ES-I3 (cell line): ENCODE measurements around the gene TMEM270.

Experiments used
- H3K36me3 ChIP-seq: 2 replicates; pipeline ENCODE4 v1.6.1; 2013; ENCODE audit warnings: mild to moderate bottlenecking, low read length, control low read depth, moderate library complexity; ENCODE audit not compliant: insufficient read depth
- H3K4me1 ChIP-seq: 2 replicates; pipeline ENCODE4 v1.6.1; 2013; ENCODE audit warnings: mild to moderate bottlenecking, control low read depth, low read length; ENCODE audit not compliant: insufficient read depth
- H3K9ac ChIP-seq: 2 replicates; pipeline ENCODE4 v1.6.1; 2013; ENCODE audit warnings: low read depth, mild to moderate bottlenecking, low read length, moderate library complexity
- H3K9me3 ChIP-seq: 2 replicates; pipeline ENCODE4 v1.6.1; 2013; ENCODE audit warnings: mild to moderate bottlenecking, low read length, moderate library complexity; ENCODE audit not compliant: control insufficient read depth, insufficient read depth

TMEM270 gene

DNA sequence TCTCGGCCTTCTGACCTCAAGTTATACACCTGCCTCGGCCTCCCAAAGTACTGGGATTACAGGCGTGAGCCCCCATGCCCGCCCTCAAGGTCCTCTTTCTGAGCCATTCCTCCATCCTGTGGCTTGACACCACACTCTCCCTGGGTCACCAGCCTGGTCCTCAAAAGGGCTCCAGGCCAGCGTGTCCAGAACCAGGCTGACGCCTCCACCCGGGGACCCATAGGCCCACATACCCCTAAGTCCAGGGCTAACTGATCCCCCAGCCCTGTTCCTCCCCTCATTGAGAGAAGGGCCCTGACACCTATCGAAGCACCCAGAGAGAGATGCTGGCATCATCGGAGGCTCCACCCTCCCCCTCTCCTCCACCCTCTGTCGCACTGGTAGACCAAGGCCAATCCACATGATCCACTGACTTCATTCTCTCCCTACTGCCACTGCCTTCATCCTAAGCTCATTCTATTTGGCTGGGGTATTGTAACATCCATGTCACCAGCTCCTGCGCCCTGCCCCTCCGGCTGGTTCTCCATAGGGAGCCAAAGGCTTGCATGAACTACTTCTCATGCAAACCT, 46.7 kb downstream of the TMEM270 start:
- peaks cover 11% of the 10 kb centered on the region; the same call in 1 of the 2 replicates for H3K4me1 ChIP-seq
- no peaks in the 10 kb centered on the region for H3K36me3 ChIP-seq
- H3K9ac ChIP-seq: no peak overlapping the region

GRCh38 chr7:73908123-73908611, 47.2 kb downstream of the TMEM270 start:
- peaks cover 11% of the 10 kb centered on the region; the same call in 1 of the 2 replicates for H3K4me1 ChIP-seq
- no peak overlapping the region for H3K9ac ChIP-seq
- H3K9me3 ChIP-seq: no peaks in the 10 kb centered on the region
- H3K36me3 ChIP-seq: no peaks in the 10 kb centered on the region

More for the DNA sequence above, 46.7 kb downstream of the TMEM270 start:
- no peaks in the 10 kb centered on the region for H3K9me3 ChIP-seq

GRCh38 chr7:73909051-73909941, 48.3 kb downstream of the TMEM270 start:
- Histone ChIP-seq H3K9me3 (no peaks in the 10 kb centered on the region), H3K9ac (no peak overlapping the region), H3K4me1 (peaks cover 11% of the 10 kb centered on the region; the same call in 1 of the 2 replicates), H3K36me3 (no peaks in the 10 kb centered on the region)

DNA sequence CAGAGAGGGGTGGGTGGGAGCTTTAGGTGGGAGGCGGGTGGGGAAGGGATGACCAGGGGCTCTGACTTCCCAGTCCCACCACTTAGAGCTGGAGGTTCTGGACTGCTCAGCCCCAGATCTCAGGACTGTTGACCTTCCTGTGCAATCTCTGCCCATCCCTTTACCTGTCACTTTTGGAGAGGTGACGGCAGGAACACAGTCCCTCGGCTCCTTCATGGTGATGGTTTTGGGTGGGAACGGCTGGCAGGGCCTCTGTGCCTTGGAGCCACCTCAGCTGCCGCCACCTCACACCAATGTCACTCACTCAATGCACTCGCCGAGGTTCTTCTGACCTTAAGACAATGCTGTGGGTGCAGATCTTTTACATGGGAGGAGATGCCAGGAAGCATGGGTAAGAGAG, 49.0 kb downstream of the TMEM270 start:
- Histone ChIP-seq H3K9ac (no peak overlapping the region), H3K4me1 (peaks cover 11% of the 10 kb centered on the region; the same call in 1 of the 2 replicates), H3K36me3 (no peaks in the 10 kb centered on the region), H3K9me3 (no peaks in the 10 kb centered on the region)

DNA sequence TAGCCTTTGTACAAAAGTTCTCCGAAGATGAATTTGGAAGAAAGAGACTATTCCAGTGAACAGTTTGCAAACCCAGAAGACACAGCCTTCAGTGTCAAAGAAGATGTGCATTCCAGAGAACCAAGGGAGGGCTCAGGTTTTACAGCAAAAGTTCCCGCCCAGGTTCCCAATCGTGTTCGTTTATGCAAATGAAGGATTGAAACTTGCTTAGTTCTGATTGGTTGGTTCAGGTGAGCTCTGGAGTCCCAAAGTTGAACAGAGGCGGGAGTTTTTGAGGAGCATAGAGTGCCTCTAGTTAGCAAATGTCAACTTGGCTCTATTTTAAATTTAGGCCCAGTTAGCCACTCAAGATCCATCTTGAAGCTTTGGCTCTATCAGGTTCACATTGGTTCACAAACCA, 51.3 kb downstream of the TMEM270 start:
- peaks cover 11% of the 10 kb centered on the region; the same call in 1 of the 2 replicates for H3K4me1 ChIP-seq
- no peaks in the 10 kb centered on the region for H3K9me3 ChIP-seq

More for the DNA sequence above, 51.3 kb downstream of the TMEM270 start:
- no peaks in the 10 kb centered on the region for H3K36me3 ChIP-seq
- no peak overlapping the region for H3K9ac ChIP-seq
